NCI-H1105 treated with DMSO at 0.1 percent for 48 hours (cell line): Measurements from ENCODE around the gene CFAP97.
"Not testable (repeated sequence)": the region's sequence is repeated elsewhere in the genome, so short reads cannot be mapped to it uniquely, and the experiment has no call there.

ENCODE experiments used
- DNase-seq: peaks from one replicate; lab custom pipeline; 2025; lab: John Stamatoyannopoulos, UW

Gene CFAP97

DNA sequence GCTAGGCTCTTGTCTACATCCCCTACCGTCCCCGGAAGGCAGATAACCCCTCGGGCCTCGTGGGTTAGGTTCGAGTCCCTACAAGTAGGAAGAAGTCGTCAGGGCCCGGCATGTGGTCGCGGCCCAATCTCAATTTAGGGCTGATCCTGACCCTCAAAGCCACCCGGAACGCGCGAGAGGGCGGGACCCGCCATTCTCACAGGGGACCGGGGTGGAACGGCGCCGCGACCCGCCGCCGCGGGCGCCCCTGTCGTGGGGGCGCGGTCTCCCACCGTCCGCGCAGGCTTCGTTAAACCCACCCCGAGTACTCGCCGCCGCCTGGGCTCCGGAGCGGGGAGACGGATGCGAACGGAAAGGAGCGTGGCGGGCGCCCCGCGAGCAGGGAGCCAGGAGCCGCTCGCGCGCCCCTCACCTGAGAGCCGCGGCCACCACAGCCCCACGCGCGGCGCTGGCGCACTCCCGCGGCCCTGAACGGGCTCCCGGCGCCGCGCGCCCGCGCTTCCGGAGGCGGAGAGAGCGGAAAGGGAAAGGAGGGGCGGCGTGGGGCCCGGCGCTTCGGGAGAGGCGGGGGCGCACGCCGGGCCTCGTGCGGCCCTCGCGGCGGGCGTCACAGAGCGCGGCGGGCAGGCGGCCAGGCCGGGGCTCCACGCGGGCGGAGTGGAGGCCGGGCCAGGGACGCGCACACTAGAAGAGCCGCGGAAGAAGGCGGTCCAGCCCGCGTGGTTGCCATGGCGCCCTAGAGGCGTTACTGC lies at the start of gene CFAP97:
Gene CFAP97 (minus strand): TSS at position 515 of the 752 bp plus-strand sequence. CDS start 12,804 bp downstream, outside the sequence.
- peak; percentile 62 for DNase-seq

DNA sequence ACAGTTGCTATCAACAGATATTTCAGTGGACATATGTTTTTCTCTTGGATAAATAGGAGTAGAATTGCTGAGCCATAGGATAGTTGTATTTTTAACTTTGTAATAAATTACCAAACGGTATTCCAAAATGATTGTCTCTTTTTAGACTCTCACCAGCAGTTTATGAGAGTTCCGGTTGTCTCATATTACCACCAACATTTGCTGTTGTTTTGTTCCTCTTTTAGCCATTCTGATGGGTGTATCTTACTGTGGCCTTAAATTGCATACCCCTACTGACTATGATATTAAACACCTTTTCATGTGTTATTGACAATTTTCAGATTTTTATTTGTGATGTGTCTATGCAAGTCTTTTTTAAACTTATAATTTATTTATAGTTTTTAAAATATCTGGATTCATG lies 45.3 kb upstream of the CFAP97 start:
- no peak for DNase-seq

DNA sequence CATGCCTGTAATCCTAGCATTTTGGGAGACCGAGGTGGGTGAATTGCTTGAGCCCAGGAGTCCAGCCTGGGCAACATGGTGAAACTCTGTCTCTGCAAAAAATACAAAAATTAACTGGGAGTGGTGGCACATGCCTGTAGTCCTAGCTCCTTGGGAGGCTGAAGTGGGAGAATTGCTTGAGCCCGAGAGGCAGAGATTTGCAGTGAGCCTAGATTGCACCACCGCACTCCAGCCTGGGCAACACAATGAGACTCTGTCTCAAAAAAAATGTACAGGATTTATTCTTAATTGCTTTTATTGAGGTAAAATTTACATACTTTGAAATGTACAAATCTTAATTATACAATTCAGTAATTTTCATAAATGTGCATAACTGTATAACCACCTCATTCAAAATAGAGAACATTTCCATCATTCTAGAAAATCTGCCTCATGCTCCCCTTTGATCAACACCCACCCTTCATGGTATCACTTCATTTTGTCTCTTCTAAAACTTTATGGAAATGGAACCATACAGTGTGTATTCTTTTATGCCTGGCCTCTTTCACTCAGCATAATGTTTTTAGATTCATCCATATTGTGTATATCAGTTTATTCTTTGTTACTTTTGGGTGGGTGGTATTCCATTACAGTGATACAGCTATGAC lies 44.7 kb upstream of the CFAP97 start:
- DNase-seq, result no peak

DNA sequence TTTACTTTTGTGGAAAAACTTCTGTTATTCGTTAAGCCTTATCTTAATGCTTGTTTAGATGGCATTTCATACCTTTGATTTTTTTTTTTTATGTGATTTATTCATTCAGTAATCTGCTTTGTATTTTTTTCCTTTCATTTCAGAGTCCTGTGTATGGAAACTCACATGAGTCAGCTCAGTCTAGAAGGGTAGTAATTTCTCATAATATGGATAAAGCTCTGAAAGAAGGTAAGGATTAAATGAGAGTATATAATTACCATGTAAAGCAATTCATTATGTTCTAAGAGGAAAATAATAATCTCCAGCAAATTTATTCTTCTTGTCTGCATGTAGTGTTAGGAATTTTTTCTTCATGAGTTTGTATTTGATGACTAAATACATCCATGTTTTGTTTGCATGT lies 43.4 kb upstream of the CFAP97 start:
- DNase-seq, result no peak

DNA sequence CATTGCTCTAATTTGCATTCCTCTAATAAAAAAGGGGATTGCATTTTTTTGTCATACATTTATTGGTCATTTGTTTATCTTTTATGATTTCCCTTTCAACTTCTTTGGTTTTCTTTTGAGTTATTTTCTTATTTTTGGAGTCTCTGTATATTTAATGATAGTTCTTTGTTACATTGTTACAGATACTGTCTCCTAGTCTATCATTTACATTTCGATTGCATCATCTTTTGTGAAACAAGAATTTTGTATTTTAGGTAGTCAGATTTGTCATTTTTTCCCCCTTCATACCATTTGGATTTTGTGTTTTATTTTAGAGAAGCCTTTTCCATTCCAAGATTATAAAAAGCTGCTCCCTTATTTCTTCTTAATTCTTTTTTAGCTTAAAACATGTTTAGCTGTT lies 42.7 kb upstream of the CFAP97 start:
- DNase-seq, result no peak

DNA sequence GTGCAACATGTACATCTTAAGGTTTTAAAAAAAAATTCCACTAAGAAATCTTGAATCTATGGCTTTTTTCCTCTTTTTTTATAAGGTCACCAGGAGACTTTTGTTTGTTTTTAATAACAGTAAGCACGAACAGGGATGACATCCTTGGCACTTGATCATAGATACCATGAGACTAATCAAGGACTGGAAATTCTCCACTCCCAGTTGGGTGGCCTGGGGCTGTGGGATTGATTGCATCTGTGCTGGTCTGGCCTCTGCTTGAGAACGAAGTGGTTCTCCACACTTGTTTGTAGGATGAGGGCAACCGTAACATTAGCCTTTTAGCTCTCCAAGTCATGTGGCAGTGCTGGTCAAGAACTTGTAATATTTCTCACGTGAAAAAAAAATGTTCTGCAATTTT lies 41.0 kb upstream of the CFAP97 start:
- DNase-seq, result no peak

DNA sequence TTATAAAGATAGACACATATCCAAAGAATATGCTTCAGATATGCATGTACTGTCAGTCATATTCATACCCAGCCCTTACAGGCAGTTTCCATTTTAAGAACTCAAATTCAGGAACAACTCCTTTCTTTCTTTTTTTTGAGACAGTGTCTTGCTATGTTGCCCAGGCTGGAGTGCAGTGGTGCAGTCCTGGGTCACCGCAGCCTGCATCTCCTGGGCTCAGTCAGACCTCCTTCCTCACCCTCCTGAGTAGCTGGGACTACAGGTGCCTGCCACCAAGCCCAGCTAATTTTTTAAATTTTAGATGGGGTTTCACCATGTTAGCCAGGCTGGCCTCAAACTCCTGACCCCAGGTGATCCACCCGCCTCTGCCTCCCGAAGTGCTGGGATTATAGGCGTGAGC lies 40.1 kb upstream of the CFAP97 start:
- no peak for DNase-seq

DNA sequence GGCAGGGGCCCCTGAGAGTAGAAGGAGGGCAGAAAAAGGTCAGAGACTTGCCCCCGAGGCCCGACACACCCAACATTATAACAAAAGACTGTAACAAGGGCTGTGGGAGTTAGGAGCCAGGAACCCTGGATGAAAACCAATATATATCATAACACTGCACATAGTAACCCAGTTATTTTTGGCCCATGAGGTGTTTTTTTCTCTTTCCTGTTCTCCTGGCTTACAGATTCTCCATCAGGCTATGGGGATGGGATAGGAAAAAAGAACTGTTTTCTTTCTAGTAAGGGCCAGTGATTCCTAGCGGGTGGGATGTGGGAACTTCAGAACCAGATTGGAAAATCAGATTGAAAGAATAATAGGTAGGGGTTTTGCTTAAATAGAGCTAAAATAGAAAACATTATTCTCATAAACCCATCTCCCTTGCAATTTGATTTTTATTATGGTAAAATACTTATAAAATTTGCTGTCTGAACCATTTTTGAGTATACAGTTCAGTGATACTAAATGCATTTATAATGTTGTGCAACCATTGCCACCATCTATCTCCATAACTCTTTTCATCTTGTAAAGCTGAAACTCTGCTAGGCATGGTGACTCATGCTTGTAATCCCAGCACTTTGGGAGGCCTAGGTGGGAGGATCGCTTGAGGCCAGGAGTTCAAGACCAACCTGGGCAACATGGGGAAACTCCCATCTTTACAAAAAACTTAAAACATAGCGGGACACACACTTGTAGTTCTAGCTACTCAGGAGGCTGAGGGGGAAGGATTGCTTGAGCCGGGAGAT lies 39.1 kb upstream of the CFAP97 start:
- DNase-seq, result no peak

DNA sequence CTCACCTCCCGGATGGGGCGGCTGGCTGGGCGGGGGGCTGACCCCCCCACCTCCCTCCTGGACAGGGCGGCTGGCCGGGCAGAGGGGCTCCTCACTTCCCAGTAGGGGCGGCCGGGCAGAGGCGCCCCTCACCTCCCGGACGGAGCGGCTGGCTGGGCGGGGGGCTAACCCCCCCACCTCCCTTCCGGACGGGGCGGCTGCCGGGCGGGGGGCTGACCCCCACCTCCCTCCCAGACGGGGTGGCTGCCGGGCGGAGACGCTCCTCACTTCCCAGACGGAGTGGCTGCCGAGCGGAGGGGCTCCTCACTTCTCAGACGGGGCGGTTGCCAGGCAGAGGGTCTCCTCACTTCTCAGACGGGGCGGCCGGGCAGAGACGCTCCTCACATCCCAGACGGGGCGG lies 36.7 kb upstream of the CFAP97 start:
- not testable (repeated sequence) for DNase-seq

DNA sequence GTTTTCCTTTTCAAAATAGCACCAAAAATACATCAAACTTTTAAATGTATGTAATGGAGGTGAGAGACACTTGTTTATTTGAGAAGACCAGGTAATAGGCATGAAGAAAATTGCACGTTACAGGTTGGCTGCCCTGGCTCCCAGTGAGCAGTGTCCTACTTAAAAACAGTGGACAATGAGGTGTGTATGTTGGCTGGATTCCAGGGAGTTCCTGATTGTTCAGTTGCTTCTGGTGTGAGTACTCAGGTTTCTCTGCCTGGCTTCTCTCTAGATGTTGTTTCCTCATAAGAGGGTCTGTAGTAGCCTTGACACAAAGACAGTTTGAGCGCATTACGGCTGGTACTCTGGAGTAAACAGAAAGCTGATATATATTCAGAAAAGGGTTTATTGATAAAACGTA lies 35.0 kb upstream of the CFAP97 start:
- DNase-seq, result no peak

DNA sequence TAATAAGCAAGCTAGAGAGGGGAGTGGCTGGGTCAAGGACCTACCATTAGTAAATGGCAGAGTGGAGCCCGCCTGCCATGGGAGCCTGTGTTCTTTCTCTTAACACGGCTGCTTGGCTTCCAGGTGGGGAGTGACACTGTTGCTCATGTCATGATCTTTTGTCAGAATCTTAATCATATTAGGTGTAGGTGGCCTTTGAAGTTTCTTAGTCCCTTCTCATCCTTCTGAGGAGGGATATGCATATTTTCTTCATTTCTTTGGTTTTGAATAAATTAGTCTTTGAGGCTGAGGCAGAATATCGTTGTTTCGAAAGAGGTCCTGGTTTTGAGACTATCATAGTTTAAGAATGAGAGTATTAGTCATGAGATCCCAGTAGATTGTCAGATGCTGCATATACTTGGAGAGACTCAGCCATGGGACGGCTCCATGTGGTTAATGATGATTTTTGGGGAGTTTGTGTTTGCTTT lies 34.4 kb upstream of the CFAP97 start:
- DNase-seq, result no peak

DNA sequence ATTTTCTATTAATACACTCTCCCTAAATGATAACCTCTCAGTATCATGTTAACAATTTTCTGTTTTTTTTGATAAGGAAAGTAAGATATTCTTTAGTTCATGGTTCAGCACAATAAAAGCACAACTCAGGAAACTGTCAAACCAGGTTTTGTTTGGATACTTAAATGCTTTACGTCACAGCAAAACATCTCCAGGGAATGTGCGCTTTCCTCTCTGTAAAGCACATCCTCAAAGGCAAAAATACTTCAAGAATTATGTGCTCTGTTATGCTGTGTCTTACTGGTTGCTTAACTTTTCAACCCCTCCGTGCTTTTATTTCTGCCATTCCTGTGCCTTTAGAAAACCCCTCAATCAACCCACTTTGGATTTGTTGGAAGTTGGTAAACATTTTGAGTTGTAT lies 33.4 kb upstream of the CFAP97 start:
- DNase-seq, result no peak

DNA sequence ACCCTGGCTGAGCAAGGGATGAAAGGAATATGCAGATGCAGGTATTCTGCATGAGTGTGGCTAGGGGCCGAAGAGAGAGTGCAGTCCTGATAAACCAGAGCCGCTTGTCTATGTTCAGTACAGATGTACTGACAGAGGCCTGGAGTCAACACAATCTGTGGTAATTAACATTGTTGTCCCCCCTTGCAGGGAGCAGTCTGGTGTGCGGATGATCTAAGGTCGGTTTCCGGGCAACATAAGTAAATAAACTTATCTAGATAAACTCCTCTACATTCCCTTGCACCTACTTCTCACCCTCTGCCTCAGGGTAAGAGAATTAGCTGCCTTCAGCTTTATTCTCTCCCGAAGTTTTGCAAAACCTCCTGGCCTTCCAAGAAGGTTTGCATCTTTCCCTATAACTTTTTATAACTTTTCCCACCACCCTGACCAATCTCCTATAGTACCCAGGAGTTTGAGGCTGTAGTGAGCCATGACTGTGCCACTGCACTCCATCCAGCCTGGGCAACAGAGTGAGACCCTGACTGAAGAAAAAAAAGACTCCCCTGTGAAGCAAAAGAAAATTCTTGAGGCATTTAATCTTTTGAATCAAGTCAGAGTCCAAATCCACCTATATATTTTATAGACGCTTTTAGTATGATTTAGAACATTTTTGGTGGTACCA lies 32.2 kb upstream of the CFAP97 start:
- no peak for DNase-seq

DNA sequence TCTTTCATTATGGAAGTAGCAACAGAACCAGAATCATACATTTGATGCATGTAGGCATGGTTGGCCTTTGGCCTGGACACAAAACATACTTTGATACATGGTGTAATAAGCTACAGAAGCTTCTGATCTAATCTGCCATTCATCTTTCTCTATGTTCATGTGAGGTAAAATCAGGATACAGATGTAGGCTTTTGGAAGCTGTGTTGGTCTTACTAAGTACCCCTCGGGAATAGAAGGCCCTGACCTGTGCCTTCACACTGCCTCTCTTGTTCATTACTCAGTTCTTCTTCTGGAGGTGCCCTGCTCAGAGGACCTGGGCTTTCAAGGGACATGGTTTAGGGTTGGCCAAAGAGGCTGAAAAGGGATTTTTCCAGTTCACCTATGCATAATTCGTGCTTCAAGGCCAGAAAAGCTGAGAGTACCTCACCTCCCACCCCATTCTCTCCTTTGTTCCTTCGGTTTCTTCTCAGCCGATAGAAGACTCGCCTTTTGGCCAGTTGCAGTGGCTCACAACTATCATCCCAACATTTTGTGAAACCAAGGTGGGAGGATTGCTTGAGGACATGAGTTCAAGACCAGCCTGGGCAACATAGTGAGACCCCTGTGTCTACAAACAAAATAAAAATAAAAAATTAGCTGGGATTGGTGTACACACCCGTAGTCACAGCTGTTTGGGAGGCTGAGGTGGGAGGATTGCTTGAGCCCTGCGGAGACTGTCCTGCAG lies 31.5 kb upstream of the CFAP97 start:
- no peak for DNase-seq

DNA sequence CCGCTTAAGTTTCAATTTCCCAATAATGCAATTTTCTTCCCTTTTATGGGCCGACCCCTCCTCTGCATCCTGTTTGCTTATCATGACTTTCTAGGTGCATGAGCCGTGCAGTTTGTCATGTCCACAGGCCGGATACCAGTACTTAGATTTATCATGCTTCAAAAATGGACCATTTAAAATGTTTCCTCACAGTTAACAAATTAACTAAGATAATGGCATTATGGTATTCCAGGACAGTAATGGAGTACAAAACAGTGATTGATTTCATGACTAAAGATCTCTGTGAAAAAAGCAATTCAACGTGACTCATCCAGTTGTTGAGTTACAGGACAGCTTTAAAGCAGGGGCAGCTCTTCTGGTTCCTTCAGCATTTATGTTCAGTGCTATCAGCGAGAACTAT lies 28.6 kb upstream of the CFAP97 start:
- DNase-seq, result no peak

DNA sequence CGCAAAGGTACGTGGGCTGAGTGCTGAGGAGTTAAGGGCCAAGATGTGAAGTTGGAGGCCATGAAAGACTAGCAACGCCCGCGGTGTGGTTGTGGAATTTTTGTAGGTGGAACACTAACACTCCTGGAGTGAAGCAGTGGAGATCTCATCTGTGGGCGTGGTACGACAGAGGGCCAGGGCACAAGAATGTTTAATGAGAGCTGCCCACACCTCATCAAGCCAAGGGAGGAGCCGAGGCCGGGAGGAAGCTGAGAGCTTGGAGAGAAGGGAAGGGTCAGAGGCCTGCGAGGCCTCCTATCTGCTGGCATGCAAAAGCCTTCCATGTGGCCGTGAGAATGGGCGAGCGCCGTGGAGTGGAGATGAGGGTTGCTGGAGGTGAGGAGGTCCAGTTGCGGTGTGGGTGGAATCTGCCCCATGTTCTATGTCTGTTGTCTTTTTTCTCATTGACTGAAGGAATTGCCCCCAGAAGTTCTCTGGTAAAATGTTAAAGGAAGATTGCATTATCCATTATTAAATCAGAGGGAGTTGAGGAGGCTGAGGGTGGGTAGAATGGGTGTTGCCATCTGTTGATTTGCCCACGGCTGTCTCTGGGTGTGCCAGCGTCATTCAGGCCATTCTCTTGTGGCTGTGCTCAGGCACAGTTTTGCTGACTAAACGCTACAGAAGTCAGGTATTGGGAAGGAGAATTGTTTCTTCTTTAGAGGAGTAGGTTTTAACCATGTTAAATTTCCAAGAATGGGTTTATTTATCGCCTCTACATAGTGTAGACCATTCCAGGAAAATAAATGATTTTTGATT lies 25.4 kb upstream of the CFAP97 start:
- no peak for DNase-seq

DNA sequence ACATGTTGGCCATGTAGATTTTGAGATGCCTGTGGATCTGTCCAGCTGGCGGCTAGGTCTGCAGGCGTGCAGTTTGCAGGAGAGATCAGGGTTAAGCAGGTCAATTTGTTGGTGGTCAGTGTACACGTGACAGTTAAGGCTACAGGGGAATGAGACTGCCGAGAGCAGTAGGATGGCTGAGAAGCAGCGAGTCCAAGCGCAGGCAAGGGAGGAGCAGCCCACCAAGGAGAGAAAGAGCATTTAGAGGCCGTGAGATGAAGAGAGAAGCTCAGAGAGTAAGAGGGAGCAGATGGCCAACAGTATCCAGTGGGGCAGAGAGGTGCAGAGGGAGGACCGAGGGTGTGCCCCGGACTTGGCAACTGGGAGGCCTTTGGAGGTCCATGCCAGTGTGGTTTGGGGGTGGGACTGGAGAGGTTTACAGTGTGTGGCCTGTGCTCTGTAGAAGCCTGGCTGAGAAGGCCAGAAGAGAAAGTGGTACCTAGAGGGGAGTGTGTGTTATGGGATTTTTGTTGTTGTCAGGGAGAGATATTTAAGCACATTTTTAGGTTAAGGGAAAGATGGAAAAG lies 24.0 kb upstream of the CFAP97 start:
- no peak for DNase-seq

DNA sequence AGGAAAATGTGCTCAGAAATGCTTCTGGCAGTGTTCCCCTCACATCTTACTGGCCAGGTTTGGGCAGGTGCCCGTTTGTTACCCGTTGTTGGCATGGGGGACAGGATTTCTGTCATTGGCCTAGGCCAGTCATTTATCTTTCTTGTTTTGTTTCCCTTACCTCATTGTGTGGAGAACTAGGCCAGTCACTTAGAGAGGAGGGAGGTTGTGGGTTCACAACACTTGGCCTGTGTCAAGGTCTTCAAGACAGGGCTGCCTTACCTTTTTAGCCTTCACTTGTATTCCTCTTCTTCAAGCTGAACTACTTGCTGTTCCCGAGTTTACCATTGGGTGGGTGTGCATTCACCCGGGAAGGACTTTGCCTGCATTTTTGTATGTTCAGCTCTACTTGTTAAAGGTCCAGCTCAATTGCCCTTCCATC lies 23.3 kb upstream of the CFAP97 start:
- no peak for DNase-seq

DNA sequence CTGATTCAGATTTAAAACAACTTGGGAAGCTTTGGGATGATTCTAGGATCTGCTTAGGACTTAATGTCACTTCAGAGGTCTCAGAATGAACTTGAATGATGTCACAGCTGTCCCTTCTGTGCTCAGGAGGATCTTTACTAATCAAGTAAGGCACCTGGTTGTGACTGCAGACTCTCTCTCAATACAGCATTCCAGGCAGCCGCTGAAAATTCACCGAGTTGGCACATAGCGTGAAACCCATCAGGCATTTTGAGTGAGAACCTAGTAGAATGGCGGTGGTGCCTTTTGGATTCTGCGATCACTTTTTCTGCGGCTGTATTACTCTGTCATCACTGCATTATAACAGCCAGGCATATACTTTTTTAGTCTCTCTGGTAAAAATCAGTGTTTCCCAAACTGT lies 22.1 kb upstream of the CFAP97 start:
- DNase-seq, result no peak

DNA sequence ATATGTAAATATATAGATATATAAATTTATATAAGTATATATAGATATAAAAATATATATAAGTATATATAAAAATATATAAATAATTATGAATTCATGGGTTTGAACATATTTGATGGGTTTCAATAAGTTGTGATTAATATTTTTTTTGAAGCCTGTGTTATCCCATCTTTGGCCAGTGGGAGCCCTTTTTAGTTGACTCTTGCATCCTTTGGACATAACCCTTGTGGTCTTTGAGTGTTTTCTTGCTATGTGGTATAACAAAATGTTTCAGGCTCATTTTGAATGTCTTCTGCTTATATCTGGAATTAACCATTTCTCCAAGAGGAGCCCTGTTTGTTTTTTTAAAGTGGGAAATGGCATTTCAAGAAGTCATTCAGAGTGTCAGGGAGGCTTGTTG lies 20.8 kb upstream of the CFAP97 start:
- DNase-seq, result no peak

DNA sequence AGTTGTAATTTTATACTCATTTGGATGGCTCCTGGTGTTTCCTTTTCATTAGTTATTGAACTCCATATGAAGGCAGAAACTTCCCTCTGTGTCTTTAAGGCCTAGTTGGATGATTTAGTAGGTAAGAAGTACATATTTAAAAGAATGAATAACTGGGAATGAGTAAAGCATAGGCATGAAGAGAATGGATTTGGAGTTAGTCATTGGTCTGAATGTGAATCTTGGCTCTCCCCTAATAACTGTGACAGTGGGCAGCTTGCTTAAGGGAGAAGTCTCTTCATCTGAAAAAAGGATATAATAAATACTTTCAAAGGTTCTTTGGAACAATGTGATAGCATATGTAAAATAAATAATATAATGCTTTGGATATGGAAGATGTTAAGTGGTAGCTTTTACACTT lies 18.8 kb upstream of the CFAP97 start:
- DNase-seq, result no peak
